HepG2 (cell line): ENCODE results near the gene PPP2R5D. TPM values are rescaled to one million over a fixed set of nuclear protein-coding genes. Genes with fewer than 3 reads are reported as not detected.

Source experiments
- BCL6 ChIP-seq: IDR thresholded peaks from 2 replicates; pipeline ENCODE4 v1.6.1; 2016; ENCODE audit warnings: missing genetic modification reagents, missing compliant biosample characterization
- GTF2F1 ChIP-seq: fragments of 150-350 bp; IDR thresholded peaks from 2 replicates; pipeline ENCODE4 v1.6.1; 2014; ENCODE audit warnings: low read length
- IRF1 ChIP-seq: sonication (generic); formaldehyde crosslinking; IDR thresholded peaks from 2 replicates; pipeline ENCODE4 v1.4.0; 2020; ENCODE audit warnings: low read depth, mild to moderate bottlenecking, missing genetic modification reagents
- LCORL ChIP-seq, 2 experiments: fragments of 450-650 bp in 1 of 2; sonication (generic) in 1 of 2; formaldehyde crosslinking in 1 of 2; IDR thresholded peaks; 2 replicates each; pipeline versions ENCODE4 v1.5.0 to v1.6.1; 2017 to 2020; ENCODE audit warnings: antibody characterized with exemption in 1 of 2, missing genetic modification reagents in 1 of 2
- MAX ChIP-seq: IDR thresholded peaks from 2 replicates; pipeline ENCODE4 v1.6.1; 2012; ENCODE audit warnings: inconsistent platforms
- PBX2 ChIP-seq: IDR thresholded peaks from 2 replicates; pipeline ENCODE4 v1.6.1; 2016; ENCODE audit warnings: control low read depth
- PHF20 ChIP-seq: sonication (generic); formaldehyde crosslinking; IDR thresholded peaks from 2 replicates; pipeline ENCODE4 v1.5.0; 2020; ENCODE audit warnings: mild to moderate bottlenecking, missing genetic modification reagents
- RAD21 ChIP-seq: fragments of 450-650 bp; formaldehyde crosslinking; IDR thresholded peaks from 2 replicates; pipeline ENCODE4 v1.5.0; 2020; ENCODE audit warnings: mild to moderate bottlenecking
- SNAPC2 ChIP-seq: sonication (generic); formaldehyde crosslinking; IDR thresholded peaks from 2 replicates; pipeline ENCODE4 v1.8.1; 2022; ENCODE audit warnings: mild to moderate bottlenecking, missing genetic modification reagents
- ZMYM2 ChIP-seq: sonication (generic); formaldehyde crosslinking; IDR thresholded peaks from 2 replicates; pipeline ENCODE4 v1.8.0; 2022; ENCODE audit warnings: mild to moderate bottlenecking, missing genetic modification reagents
- ZNF138 ChIP-seq: sonication (generic); formaldehyde crosslinking; IDR thresholded peaks from 2 replicates; pipeline ENCODE4 v1.5.0; 2020; ENCODE audit warnings: mild to moderate bottlenecking, low read depth, missing genetic modification reagents
- ZNF18 ChIP-seq: sonication (generic); formaldehyde crosslinking; IDR thresholded peaks from 2 replicates; pipeline ENCODE4 v1.8.0; 2022; ENCODE audit warnings: mild to moderate bottlenecking, missing genetic modification reagents; ENCODE audit not compliant: insufficient replicate concordance
- ZNF530 ChIP-seq: sonication (generic); formaldehyde crosslinking; IDR thresholded peaks from 2 replicates; pipeline ENCODE4 v1.5.0; 2020; ENCODE audit warnings: low read depth, mild to moderate bottlenecking, missing genetic modification reagents
- ZNF687 ChIP-seq: sonication (generic); formaldehyde crosslinking; IDR thresholded peaks from 2 replicates; pipeline ENCODE4 v1.5.1; 2020; ENCODE audit warnings: mild to moderate bottlenecking, missing genetic modification reagents, moderate library complexity
- ZNF713 ChIP-seq: sonication (generic); formaldehyde crosslinking; IDR thresholded peaks from 2 replicates; pipeline ENCODE4 v1.4.0; 2020; ENCODE audit warnings: mild to moderate bottlenecking, missing genetic modification reagents
- ZNF720 ChIP-seq: sonication (generic); formaldehyde crosslinking; IDR thresholded peaks from 2 replicates; pipeline ENCODE4 v1.4.0; 2020; ENCODE audit warnings: missing genetic modification reagents
- ZNF770 ChIP-seq: sonication (generic); formaldehyde crosslinking; IDR thresholded peaks from 2 replicates; pipeline ENCODE4 v1.5.0; 2020; ENCODE audit warnings: mild to moderate bottlenecking, missing genetic modification reagents
- ZSCAN12 ChIP-seq: sonication (generic); formaldehyde crosslinking; IDR thresholded peaks from 2 replicates; pipeline ENCODE4 v1.9.0; 2021; ENCODE audit warnings: mild to moderate bottlenecking, missing genetic modification reagents
- ZSCAN29 ChIP-seq: sonication (generic); formaldehyde crosslinking; conservative IDR thresholded peaks from 2 replicates; pipeline ENCODE4 v1.4.0; 2020; ENCODE audit warnings: mild to moderate bottlenecking, missing genetic modification reagents
- polyA plus RNA-seq, 8 experiments: library from polyadenylated mRNA; depleted of rRNA in 3 of 8; stranded (reverse) in 7 of 8; unstranded in 1 of 8; fragments of >200 nt; fragmentation: Illumina TruSeq in 4 of 8; extraction: Trizol in 4 of 8; gene quantifications; 2 replicates each; pipeline versions ENCODE4 v1.2.1 to v1.2.3, GENCODE V29; 2011 to 2016; ENCODE audit warnings: low read depth in 4 of 8, missing spikeins in 1 of 8, mixed read lengths in 1 of 8; ENCODE audit not compliant: insufficient read depth in 1 of 8
- total RNA-seq, 5 experiments: library from RNA; depleted of rRNA; stranded (reverse); fragments of >200 nt; fragmentation: Illumina TruSeq; extraction: Trizol; gene quantifications; 2 replicates each; pipeline ENCODE4 v1.2.3, GENCODE V29; 2016; ENCODE audit warnings: low read depth in 1 of 5

The PPP2R5D gene
- total and polyA plus RNA-seq, 2 of the 13 experiments (the other 11 are each of a cell fraction or from before 2014, with no cell fraction given), result 53.7 to 60.4 TPM

- TF ChIP-seq ZNF530 (CRISPR knock-in tag), result no peak
- 0 out of 2 replicates have a peak, but pooled peaks have one; percentile 20 for TF ChIP-seq ZNF713 (CRISPR knock-in tag)
- TF ChIP-seq ZNF18, result no peak
- peak; percentile 96 for TF ChIP-seq ZNF687 (CRISPR knock-in tag)
- TF ChIP-seq ZMYM2 (CRISPR knock-in tag), result 0 out of 2 replicates have a peak, but pooled peaks have one; percentile 33
- TF ChIP-seq BCL6 (CRISPR knock-in tag), result peak; percentile 75
- 0 out of 2 replicates have a peak, but pooled peaks have one; percentile 17 for TF ChIP-seq RAD21 (CRISPR knock-in tag)
- TF ChIP-seq ZNF720 (CRISPR knock-in tag), result no peak
- peak; percentile 74 for TF ChIP-seq ZNF770 (CRISPR knock-in tag)
- peak; percentile 38; the same call in 1 of the 2 replicates for TF ChIP-seq ZNF138 (CRISPR knock-in tag)
- TF ChIP-seq PHF20, result peak; percentile 89
- TF ChIP-seq ZSCAN29 (CRISPR knock-in tag), result peak; percentile 75
- TF ChIP-seq ZSCAN12 (CRISPR knock-in tag), result no peak; the same call in 1 of the 2 replicates
- TF ChIP-seq GTF2F1, result 0 out of 2 replicates have a peak, but pooled peaks have one; percentile 55
- no peak for TF ChIP-seq LCORL (IDR thresholded peaks at IDR 0.05)
- peak; percentile 66; the same call in 1 of the 2 replicates for TF ChIP-seq LCORL (CRISPR knock-in tag; IDR thresholded peaks at IDR 0.05)
- TF ChIP-seq IRF1 (CRISPR knock-in tag), result no peak
- TF ChIP-seq PBX2, result no peak
- no peak for TF ChIP-seq SNAPC2 (CRISPR knock-in tag)
- TF ChIP-seq MAX, result peak; percentile 89
Measured at GRCh38 chr6:42978839-42979522, 5.4 kb upstream of the PPP2R5D start, which contains the start of gene PEX6 (continued).
